Hematopoietic multipotent progenitor cell treated with erythropoietin and hydrocortisone succinate and interleukin-3 and kit ligand, for 6 days (in vitro differentiated cells): Measurements from ENCODE around the gene HOXC13.

Source experiments
- DNase-seq: peaks from one replicate; pipeline ENCODE4 v3.0.0-alpha.2; 2015

HOXC13 gene

GRCh38 chr12:53971129-53971528 is 32.5 kb downstream of the HOXC13 start:
- no peak for DNase-seq

GRCh38 chr12:53971686-53972085 is 33.1 kb downstream of the HOXC13 start:
- DNase-seq = no peak

- DNase-seq = no peak
Observed at GRCh38 chr12:53972152-53972702, 33.6 kb downstream of the HOXC13 start.

GRCh38 chr12:53972722-53973235 is 34.1 kb downstream of the HOXC13 start, which contains the start of gene HOXC11:
TSS of gene HOXC11 (plus strand) at chr12:53973126. CDS start at chr12:53973242, 116 bp downstream.
- no peak for DNase-seq

- DNase-seq = no peak
Observed at GRCh38 chr12:53973236-53974042, 34.8 kb downstream of the HOXC13 start.

GRCh38 chr12:53974084-53975063 is 35.7 kb downstream of the HOXC13 start, which contains the start of gene HOTAIR:
TSS of gene HOTAIR (minus strand) at chr12:53974954.
- DNase-seq = no peak

GRCh38 chr12:53975064-53975471 is 36.4 kb downstream of the HOXC13 start:
- no peak for DNase-seq

GRCh38 chr12:53975479-53976152 is 37.0 kb downstream of the HOXC13 start:
- no peak for DNase-seq

GRCh38 chr12:53976172-53976822 is 37.7 kb downstream of the HOXC13 start:
- DNase-seq = no peak

GRCh38 chr12:53976823-53977595 is 38.4 kb downstream of the HOXC13 start:
- DNase-seq = no peak

GRCh38 chr12:53977596-53978445 is 39.2 kb downstream of the HOXC13 start:
- DNase-seq = no peak

GRCh38 chr12:53978477-53979356 is 40.1 kb downstream of the HOXC13 start:
- DNase-seq = no peak

GRCh38 chr12:53980104-53980801 is 41.6 kb downstream of the HOXC13 start:
- DNase-seq = no peak

GRCh38 chr12:53980802-53981496 is 42.3 kb downstream of the HOXC13 start:
- DNase-seq = no peak

- no peak for DNase-seq
Observed at GRCh38 chr12:53981634-53982565, 43.3 kb downstream of the HOXC13 start.
